Fibroblast of the conjunctiva (primary cell): ENCODE measurements around the gene TMEM126A.
"Not testable (repeated sequence)": the region's sequence is repeated elsewhere in the genome, so short reads cannot be mapped to it uniquely, and the experiment has no call there.

Experiments
- DNase-seq: peaks from one replicate; pipeline ENCODE4 v3.0.0-alpha.2; 2010; ENCODE audit warnings: low read depth

The TMEM126A gene

DNA sequence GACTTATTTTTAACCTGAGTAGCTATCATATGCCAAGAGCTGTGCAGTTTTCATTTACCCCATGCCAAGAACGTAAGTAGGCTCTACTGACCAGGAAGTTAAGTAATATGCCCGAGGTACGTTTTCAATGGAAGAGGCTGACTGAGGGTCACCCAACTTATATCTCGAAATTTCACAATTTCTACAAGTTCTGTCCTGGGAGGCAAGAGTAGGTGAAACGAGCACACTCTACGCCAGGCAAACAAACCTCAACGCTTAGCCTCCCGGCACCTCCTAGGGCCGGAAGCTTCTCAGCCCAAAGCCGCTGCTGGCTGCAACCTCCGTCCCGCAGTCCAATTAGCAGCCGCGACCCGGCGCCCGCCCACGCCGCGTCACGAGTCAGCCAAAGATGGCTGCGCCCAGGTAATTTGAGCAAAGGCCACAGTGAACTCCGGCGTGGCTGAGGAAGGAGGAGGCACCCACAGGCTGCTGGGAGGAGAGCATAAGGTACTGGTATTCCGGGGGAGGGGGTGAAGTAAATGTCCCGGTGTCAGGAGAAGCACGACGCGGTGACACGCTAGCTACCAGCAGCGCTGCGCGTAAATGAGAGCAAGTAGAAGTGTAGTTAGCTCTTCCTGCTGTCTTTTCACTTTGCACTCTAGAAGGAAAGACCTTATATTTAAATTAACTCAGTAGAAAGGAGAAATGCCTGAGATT lies at the start of gene TMEM126A:
Gene TMEM126A, plus strand, starts transcription at position 364 of the 696 bp plus-strand sequence. CDS start 2,289 bp downstream, outside the sequence.
- peak; percentile 55 for DNase-seq

DNA sequence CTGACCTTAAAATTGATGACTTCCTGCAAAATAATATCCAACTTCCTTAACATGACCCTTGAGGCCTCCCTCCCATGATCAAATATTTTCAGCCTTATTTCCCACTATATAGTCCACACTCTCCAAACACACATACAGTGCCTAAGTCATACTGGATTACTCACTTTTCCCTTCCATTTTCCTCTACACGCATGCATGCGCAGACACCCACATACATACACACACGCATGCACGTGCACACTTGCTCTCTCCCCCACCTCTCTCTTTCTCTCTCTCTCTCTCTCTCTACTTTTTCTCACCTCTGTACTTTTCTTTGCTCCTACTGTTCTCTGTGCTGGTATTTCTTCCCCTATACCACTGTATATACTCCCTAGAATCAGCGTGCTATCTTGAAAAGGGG lies 48.7 kb upstream of the TMEM126A start:
- no peak for DNase-seq

- no peak for DNase-seq
Measured at GRCh38 chr11:85602526-85603213, 45.1 kb upstream of the TMEM126A start.

- no peak for DNase-seq
Measured at GRCh38 chr11:85603220-85603619, 44.5 kb upstream of the TMEM126A start.

- not testable (repeated sequence) for DNase-seq
Measured at GRCh38 chr11:85606237-85606636, 41.5 kb upstream of the TMEM126A start.

- not testable (repeated sequence) for DNase-seq
Measured at GRCh38 chr11:85608621-85609020, 39.1 kb upstream of the TMEM126A start.

DNA sequence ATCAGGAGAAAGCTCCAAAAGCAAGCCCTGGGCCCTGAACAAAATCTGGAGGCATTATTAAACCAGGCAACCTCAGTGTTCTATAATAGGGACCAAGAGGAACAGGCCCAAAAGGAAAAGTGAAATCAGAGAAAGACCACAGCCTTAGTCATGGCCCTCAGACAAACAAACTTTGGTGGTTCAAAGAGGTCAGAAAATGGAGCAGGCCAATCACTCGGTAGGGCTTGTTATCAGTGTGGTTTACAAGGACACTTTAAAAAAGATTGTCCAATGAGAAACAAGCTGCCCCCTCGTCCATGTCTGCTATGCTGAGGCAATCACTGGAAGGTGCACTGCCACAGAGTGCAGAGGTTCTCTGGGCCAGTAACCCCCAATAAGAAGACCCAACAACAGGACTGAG lies 38.5 kb upstream of the TMEM126A start:
- DNase-seq: not testable (repeated sequence)

GRCh38 chr11:85611643-85612042 lies 36.1 kb upstream of the TMEM126A start:
- DNase-seq: not testable (repeated sequence)

GRCh38 chr11:85619499-85619898 lies 28.3 kb upstream of the TMEM126A start:
- no peak for DNase-seq

GRCh38 chr11:85620256-85620655 lies 27.5 kb upstream of the TMEM126A start:
- no peak for DNase-seq

DNA sequence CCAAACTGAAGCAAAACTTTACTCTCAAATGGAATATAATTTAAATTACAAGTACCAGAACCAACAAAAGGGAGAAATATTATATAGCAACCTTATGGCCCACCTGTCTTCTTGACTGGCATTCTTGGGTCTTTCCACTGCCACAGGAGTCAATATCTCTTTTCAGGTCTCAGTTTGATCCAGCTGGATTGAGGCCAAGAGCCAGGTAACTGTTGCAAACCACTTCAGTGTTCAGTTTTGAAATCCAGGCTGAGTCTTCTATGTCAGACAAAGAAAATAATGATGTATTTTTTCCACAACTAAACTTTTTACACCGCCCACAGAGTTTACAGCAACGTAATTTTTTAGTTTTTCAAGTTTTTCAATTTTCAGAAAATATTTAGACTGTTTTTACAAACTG lies 21.3 kb upstream of the TMEM126A start:
- DNase-seq: no peak

GRCh38 chr11:85627332-85627997 lies 20.3 kb upstream of the TMEM126A start, which contains the start of gene DLG2:
DLG2 (minus strand) TSS chr11:85627344.
- peak; percentile 22 for DNase-seq

GRCh38 chr11:85627998-85628770 lies 19.6 kb upstream of the TMEM126A start, which contains the start of gene TMEM126B:
TMEM126B (plus strand) TSS chr11:85628593; CDS start chr11:85628608, 15 bp downstream.
- peak; percentile 92 for DNase-seq

- DNase-seq: no peak
Measured at GRCh38 chr11:85628771-85629341, 18.9 kb upstream of the TMEM126A start.

DNA sequence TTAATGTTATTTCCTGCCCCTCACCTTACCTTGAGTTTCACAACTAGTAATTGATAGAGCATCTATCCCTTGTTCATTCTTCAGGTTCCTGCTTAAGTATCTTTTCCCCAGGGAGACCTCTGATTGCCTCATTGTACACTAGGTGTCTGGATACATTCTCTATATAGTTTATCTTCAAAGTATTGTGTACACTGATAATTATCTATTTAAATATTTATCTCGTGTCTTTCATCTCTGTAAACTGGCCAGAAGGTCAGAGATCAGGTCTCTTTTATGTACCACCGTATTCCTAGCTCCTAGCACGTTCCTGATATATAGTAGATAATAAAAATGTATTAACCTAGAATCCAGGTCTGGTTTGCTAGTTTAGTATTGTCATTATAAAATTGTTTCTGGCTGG lies 13.0 kb upstream of the TMEM126A start:
- DNase-seq: no peak

DNA sequence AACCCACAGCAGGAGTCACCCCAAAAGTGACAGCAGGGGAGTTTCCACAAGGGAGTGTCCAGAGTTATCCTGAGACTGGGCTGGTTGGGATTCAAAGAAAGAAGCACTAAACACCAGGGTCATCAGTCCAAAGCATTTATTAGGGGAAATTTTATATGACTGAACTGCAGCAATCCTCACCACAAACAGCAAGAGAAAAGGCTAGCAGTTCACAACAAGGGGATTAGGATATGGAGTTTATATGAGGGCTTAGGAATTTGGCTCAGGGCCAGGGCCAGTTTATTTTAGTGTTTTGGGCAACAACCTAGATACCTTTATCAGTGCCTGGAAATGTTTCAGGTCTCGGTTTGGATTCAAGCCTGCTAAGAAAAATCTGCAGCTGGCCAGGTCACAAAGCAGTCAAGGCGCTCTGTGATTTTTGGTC lies 4.6 kb upstream of the TMEM126A start:
- no peak for DNase-seq

GRCh38 chr11:85647078-85647477 lies 689 bp upstream of the TMEM126A start:
- no peak for DNase-seq

DNA sequence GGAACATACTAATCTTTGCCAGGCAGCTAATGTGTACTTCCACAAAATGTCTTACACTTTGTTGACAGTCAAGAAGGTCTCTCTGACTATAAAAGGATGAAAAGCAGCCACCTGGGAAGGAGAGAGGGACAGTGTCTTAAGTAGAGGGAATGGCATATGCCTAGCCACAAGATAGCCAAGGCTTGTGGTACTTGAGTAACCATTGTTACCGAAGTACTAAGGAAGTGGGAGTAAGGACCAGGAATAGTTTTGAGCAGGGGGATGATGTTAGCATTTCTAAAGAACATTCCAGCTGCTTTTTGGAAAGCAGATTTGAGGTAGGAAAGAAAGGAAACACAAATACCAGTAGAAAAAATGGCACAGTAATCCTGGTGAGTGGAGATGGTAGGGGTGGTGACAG lies 3.4 kb downstream of the TMEM126A start:
- no peak for DNase-seq

DNA sequence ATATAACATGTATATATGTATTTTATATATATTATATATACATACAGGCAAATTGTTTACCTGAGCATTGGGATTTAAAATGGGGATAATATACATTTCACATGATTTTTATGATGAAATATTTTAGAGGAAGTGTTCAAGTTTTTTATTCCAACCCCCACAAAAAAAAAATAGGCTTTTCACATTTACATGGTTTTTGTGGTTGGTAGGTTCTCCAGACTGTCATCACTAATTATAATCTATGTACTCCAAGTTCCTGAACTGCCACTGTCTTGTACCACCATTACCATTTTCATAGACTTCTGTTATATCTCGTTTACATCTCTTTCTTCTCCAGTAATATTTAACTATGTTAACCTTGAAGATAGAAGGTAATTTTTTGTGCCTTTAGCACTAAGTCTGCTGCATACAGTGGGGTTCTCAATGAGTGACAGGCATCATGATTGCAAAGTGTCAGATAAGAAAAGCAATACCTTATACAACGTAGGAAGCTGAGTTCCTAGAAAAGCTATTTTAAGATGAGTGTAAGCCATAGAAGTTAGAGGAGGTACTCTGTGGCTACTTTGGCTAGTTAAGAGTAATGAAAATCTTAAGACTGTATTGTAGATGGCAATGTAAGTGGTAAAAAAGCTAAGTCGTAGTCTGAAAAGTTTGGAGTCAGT lies 5.2 kb downstream of the TMEM126A start:
- no peak for DNase-seq

- not testable (repeated sequence) for DNase-seq
Measured at GRCh38 chr11:85654343-85654742, 6.6 kb downstream of the TMEM126A start.

GRCh38 chr11:85656777-85657176 lies 9.0 kb downstream of the TMEM126A start:
- DNase-seq: no peak
